ENCODE results near the gene GPR153. TPM values are rescaled to one million over a fixed set of nuclear protein-coding genes. Genes with fewer than 3 reads are reported as not detected.

Gene GPR153
- polyA plus RNA-seq, 3 donors from 2014 or later: 0.58 to 1.5 (median 0.68) TPM

DNA sequence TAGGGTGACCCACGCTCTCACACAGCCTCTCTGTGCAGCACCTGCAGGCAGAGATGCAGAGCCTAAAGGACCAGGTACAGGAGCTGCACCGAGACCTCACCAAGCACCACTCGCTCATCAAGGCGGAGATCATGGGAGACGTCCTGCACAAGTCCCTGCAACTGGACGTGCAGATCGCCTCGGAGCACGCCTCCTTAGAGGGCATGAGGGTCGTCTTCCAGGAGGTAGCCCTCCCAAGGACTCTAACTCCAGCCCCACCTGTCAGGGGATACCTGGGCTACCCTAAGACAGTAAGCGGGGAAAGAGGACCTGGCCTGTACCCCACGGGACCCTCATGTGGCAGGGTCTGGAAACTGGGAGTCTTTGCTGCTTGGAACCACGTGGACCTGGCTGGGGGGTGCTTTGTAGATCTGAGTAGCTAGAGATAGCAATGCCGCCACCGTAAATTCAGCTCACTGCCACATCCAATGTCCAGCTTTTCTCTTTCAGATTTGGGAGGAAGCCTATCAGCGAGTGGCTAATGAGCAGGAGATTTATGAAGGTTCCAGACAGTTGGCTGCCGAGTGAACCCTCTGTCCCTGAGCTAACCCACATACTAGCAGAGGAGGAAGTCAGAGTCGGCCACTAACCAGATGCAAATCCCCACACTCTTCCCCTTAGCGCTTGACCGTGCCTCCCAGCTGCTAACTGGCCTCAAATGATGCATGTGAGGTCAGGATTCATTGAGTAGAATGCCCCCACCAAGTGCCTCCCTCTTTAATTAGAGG is 48.5 kb downstream of the GPR153 start:
- peaks cover 0 to 4% of the 10 kb centered on the region in 2 donors for H3K4me1 Mint-ChIP-seq
- peaks cover 4 to 5% (median 4%) of the 10 kb centered on the region in 3 donors for H3K27me3 Mint-ChIP-seq (ENCODE audit: low read depth in 3 of 3)
- no peaks in the 10 kb centered on the region for H3K36me3 Mint-ChIP-seq
- DNase-seq: no peak
- no peak overlapping the region for H3K27ac Mint-ChIP-seq
- H3K9me3 Mint-ChIP-seq: peaks cover 0 to 2% (median 0%) of the 10 kb centered on the region in 6 donors
- no peak overlapping the region for H3K4me3 Mint-ChIP-seq

GRCh38 chr1:6211731-6212130 is 49.2 kb downstream of the GPR153 start:
- Mint-ChIP-seq H3K27ac (no peak overlapping the region), H3K27me3 (ENCODE audit: low read depth in 3 of 3) (peaks cover 2 to 6% (median 5%) of the 10 kb centered on the region in 3 donors), H3K9me3 (peaks cover 0 to 2% (median 0%) of the 10 kb centered on the region in 6 donors), H3K4me3 (no peak overlapping the region), H3K36me3 (no peaks in the 10 kb centered on the region), H3K4me1 (peaks cover 0 to 6% of the 10 kb centered on the region in 2 donors)
- no peak for DNase-seq

DNA sequence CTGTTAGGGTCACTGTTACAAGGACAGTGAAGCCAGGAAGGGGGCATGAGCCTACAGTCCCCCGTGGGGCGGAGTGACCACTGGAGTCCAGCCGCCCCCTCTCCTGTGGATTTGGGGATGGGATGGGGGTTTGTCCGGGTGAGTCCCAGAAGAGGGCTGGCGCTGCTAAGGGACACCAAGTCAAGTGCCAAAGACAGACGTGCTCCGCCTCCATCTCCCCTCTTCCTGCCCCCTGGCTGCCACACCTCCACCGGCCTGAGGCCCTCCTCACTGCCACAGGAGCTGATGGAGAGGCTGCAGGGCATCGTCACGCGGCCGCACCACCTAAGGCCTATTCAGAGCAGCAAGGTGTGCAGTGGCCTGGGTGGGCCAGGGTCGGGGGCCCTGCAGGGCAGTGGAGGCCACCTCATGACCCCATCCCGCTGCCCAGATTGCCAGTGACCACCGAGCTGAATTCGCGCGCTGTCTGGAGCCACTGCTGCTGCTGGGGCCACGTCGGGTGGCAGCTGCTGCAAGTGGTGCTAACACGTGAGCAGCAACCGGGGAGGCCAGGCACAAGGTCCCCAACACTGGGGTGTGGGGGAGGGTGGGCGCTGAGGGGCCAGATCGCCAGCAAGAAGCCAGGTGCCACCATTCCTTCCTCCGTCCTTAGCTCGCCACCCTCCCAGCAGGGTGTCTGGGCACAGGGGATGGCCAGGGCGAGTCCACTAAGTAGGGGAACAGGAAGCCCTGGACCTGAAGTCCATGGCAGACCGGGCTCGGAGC is 50.1 kb downstream of the GPR153 start:
- H3K4me3 Mint-ChIP-seq: no peak overlapping the region
- H3K27me3 Mint-ChIP-seq (ENCODE audit: low read depth in 3 of 3): peaks cover 5 to 7% (median 5%) of the 10 kb centered on the region in 3 donors
- no peak for DNase-seq
- H3K9me3 Mint-ChIP-seq: peaks cover 0 to 2% (median 0%) of the 10 kb centered on the region in 6 donors
- peaks cover 0 to 7% of the 10 kb centered on the region in 2 donors for H3K4me1 Mint-ChIP-seq
- no peaks in the 10 kb centered on the region for H3K36me3 Mint-ChIP-seq
- no peak overlapping the region for H3K27ac Mint-ChIP-seq

DNA sequence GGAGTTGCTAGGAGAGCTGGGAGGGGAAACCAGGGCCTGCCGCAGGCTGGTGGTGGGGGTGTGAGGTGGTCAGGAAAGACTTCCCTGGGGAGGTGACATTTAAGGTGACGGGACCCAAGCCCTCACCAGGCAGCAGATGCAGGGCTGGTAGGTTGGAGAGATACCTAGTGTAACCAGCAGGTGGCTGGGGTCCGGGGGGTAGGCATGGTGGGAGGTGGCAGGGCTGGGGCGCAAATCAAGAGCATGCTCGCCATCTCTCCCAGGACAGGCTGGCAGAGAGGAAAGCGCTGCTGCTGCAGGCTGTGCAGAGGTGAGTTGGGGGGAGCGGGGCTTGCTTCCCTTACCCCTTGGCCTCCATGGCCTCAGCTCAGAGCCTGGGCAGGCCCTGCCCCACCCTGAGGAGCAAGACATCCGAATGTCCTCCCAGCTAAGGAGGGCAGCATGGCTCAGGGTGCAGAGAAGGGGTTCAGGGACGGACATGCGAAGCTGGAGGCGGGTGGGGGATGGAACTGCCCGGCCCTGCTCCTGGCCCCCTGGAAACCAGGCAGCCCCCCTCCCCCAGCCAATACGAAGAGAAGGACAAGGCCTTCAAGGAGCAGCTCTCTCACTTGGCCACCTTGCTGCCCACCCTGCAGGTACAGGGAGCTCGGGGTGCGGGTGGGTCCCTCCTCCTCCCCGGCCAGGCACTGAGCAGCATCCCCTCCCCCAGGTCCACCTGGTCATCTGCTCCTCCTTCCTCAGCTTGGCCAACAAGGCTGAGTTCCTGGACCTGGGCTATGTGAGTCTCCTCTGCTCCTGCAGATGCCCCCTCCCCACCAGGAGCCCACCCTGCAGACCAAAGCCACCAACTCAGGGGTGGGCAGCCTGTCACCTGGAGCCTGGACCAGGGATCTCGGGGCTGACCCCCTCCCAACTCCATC is 51.0 kb downstream of the GPR153 start:
- no peaks in the 10 kb centered on the region for H3K36me3 Mint-ChIP-seq
- no peak overlapping the region for H3K27ac Mint-ChIP-seq
- peak overlapping the region in 2 of 5 donors; percentile 29 to 38 for H3K4me3 Mint-ChIP-seq
- peaks cover 0 to 7% of the 10 kb centered on the region in 2 donors for H3K4me1 Mint-ChIP-seq
- H3K27me3 Mint-ChIP-seq (ENCODE audit: low read depth in 3 of 3): peaks cover 5 to 8% (median 7%) of the 10 kb centered on the region in 3 donors
- DNase-seq: no peak
- H3K9me3 Mint-ChIP-seq: peaks cover 0 to 2% (median 0%) of the 10 kb centered on the region in 6 donors

- Mint-ChIP-seq H3K4me3 (peak overlapping the region in 3 of 5 donors; percentile 38 to 47 (median 39)), H3K9me3 (peaks cover 0 to 2% (median 0%) of the 10 kb centered on the region in 6 donors), H3K36me3 (no peaks in the 10 kb centered on the region), H3K4me1 (peaks cover 0 to 8% of the 10 kb centered on the region in 2 donors), H3K27ac (no peak overlapping the region), H3K27me3 (ENCODE audit: low read depth in 3 of 3) (peaks cover 4 to 13% (median 8%) of the 10 kb centered on the region in 3 donors)
- peak in 2 of 3 donors; percentile 10 to 14 for DNase-seq
Measured at GRCh38 chr1:6208723-6209660, 51.9 kb downstream of the GPR153 start.

DNA sequence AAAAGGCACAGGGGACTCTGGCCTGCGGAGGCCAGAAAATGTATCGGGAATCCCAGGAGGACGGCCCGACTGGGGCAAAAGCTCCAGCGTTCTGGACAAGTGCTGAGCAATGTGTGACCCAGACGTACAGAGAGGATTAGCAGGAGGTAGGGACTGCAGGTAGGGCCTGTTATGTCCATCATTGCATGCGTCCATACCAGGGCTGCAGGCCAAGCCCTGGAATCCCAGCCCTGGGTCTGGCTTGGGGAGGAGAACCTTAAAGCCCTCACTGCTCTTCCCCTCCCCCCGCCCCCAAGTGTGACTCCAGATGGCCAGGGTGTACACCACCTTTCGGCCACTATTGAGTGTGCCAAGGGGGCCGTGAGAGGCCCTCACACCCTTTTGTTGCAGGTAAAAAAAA is 53.0 kb downstream of the GPR153 start:
- no peak for DNase-seq
- Mint-ChIP-seq H3K4me3 (peak overlapping the region in 2 of 5 donors; percentile 27 to 54), H3K27ac (no peak overlapping the region), H3K36me3 (no peaks in the 10 kb centered on the region), H3K4me1 (peaks cover 0 to 8% of the 10 kb centered on the region in 2 donors), H3K27me3 (ENCODE audit: low read depth in 3 of 3) (peaks cover 4 to 13% (median 8%) of the 10 kb centered on the region in 3 donors), H3K9me3 (peaks cover 0 to 2% (median 0%) of the 10 kb centered on the region in 6 donors)

DNA sequence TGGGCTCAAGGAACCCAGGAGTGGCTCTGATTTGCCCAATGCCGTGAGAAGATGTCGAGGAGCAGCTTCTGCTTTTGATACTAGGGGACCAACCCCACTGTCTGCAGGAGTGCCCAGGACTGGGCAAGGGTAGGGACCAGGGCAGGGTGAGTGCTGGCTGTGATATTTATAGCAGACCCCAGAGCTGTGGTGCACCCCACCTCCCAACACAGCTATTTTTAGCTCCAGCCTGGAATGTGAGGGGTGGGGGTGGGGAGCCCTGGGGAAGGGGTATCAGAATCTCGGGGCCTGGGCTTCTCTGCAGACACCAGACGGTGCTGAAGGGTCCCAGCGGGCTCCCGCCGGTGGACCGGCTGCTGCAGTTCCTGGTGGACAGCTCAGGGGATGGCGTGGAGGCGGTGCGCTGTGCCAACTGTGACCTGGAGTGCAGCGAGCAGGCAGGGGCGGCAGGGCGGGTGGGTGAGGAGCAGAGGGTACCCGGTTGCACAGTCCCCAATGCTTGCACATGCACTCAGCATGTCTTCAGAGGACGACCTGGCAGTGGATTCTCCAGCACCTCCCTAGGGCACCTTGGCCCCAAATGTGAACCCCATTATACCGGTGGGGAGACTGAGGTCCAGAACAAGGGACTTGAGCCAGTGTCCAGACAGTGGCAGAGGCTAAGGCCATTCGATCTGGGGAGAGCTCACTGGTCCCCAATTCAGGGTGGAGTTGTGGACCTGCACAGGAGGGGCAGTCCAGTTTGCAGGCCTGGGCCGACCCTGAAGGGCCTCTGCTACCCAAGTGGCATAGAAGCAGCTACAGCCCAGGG is 53.6 kb downstream of the GPR153 start:
- H3K27me3 Mint-ChIP-seq (ENCODE audit: low read depth in 3 of 3): peaks cover 4 to 9% (median 8%) of the 10 kb centered on the region in 3 donors
- peak overlapping the region in 3 of 5 donors; percentile 27 to 55 (median 54) for H3K4me3 Mint-ChIP-seq
- DNase-seq: no peak
- no peak overlapping the region for H3K27ac Mint-ChIP-seq
- H3K9me3 Mint-ChIP-seq: peaks cover 0 to 2% (median 0%) of the 10 kb centered on the region in 6 donors
- no peaks in the 10 kb centered on the region for H3K36me3 Mint-ChIP-seq
- H3K4me1 Mint-ChIP-seq: peaks cover 0 to 8% of the 10 kb centered on the region in 2 donors

- no peak for DNase-seq
- H3K27ac Mint-ChIP-seq: no peak overlapping the region
- H3K4me1 Mint-ChIP-seq: peaks cover 0 to 8% of the 10 kb centered on the region in 2 donors
- peaks cover 6 to 9% (median 8%) of the 10 kb centered on the region in 3 donors for H3K27me3 Mint-ChIP-seq (ENCODE audit: low read depth in 3 of 3)
- no peaks in the 10 kb centered on the region for H3K36me3 Mint-ChIP-seq
- H3K4me3 Mint-ChIP-seq: peak overlapping the region in 3 of 5 donors; percentile 20 to 56 (median 21)
- H3K9me3 Mint-ChIP-seq: peaks cover 0 to 2% (median 0%) of the 10 kb centered on the region in 6 donors
Measured at GRCh38 chr1:6206520-6206855, 54.4 kb downstream of the GPR153 start.

DNA sequence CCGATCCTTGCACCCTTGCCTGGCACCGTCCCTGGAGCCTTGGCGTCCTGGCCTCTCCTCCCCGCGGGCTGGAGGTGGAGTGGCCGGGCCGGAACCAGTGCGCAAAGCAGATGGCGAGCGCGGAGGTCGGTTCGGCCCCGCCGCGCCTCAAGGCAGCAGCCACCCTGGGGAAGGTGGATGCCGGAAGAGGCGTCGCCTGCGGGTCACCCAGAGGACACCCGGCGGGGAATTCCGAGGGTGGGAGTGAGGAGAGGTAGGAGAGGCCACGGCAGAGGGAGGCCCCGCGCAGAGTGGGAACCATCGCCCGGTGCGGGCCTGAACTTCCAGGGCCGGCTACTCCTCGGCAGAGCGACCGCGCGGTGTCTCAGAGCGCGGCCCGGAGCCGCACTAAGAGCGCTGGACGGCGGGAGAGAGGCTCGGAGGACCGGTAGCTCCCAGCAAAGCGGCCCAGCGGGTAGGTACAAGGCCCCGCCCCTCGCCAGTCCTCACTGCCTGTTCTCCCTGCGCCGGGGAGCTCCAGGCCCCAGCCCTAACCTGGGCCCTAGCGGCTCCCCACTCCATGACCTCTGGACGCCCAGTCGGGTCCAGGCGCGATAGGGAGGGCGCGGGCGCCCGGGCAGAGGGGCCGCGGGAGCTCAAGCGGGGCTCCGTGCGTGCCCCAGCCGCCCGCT is 54.9 kb downstream of the GPR153 start, which contains the start of gene RNF207:
TSS of gene RNF207 (plus strand) at position 271 of the 671 bp plus-strand sequence. CDS start 417 bp downstream, outside the sequence.
- DNase-seq: peak in 2 of 3 donors; percentile 15 to 20
- H3K9me3 Mint-ChIP-seq: peaks cover 0 to 2% (median 0%) of the 10 kb centered on the region in 6 donors
- peak within 1 kb of the TSS in 4 of 5 donors; percentile 56 to 80 (median 58) for H3K4me3 Mint-ChIP-seq
- peaks cover 3 to 11% of the 10 kb centered on the region in 2 donors for H3K4me1 Mint-ChIP-seq
- H3K36me3 Mint-ChIP-seq: no peaks in the 10 kb centered on the region
- H3K27me3 Mint-ChIP-seq (ENCODE audit: low read depth in 3 of 3): peaks cover 6 to 10% (median 9%) of the 10 kb centered on the region in 3 donors
- H3K27ac Mint-ChIP-seq: no peak within 1 kb of the TSS

DNA sequence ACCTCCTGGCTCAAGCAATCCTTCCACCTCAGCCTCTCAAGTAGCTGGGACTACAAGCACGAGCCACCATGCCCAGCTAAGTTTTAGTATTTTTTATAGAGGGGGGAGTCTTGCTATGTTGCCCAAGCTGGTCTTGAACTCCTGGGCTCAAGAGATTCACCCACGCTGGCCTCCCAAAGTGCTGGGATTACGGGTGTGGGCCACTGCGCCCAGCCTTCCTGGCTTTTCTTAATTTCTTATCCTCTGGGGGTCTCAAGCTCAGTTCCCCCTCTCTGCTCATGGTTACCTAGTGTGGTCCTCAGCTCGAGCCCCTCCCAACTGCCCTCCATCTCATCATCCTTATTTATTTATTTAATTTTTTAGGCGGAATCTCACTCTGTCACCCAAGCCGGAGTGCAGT is 58.6 kb downstream of the GPR153 start:
- H3K36me3 Mint-ChIP-seq: peaks cover 0 to 3% (median 0%) of the 10 kb centered on the region in 3 donors
- peak overlapping the region in 1 of 6 donors; percentile 52 for H3K27ac Mint-ChIP-seq
- DNase-seq: no peak
- H3K4me1 Mint-ChIP-seq: peaks cover 36 to 41% of the 10 kb centered on the region in 2 donors
- H3K27me3 Mint-ChIP-seq (ENCODE audit: low read depth in 3 of 3): peaks cover 6 to 13% (median 9%) of the 10 kb centered on the region in 3 donors
- H3K9me3 Mint-ChIP-seq: no peaks in the 10 kb centered on the region
- H3K4me3 Mint-ChIP-seq: peak overlapping the region in 2 of 5 donors; percentile 25 to 26

- peak overlapping the region; percentile 89 to 97 (median 95) for H3K27ac Mint-ChIP-seq
- no peak for DNase-seq
- no peaks in the 10 kb centered on the region for H3K9me3 Mint-ChIP-seq
- peaks cover 6 to 11% (median 8%) of the 10 kb centered on the region in 3 donors for H3K27me3 Mint-ChIP-seq (ENCODE audit: low read depth in 3 of 3)
- peaks cover 47 to 51% of the 10 kb centered on the region in 2 donors for H3K4me1 Mint-ChIP-seq
- H3K4me3 Mint-ChIP-seq: peak overlapping the region; percentile 87 to 99 (median 97)
- H3K36me3 Mint-ChIP-seq: peaks cover 4 to 12% (median 9%) of the 10 kb centered on the region in 3 donors
Measured at GRCh38 chr1:6200188-6200809, 60.6 kb downstream of the GPR153 start.
